ENCODE results near the gene MEAF6.

Gene MEAF6

DNA sequence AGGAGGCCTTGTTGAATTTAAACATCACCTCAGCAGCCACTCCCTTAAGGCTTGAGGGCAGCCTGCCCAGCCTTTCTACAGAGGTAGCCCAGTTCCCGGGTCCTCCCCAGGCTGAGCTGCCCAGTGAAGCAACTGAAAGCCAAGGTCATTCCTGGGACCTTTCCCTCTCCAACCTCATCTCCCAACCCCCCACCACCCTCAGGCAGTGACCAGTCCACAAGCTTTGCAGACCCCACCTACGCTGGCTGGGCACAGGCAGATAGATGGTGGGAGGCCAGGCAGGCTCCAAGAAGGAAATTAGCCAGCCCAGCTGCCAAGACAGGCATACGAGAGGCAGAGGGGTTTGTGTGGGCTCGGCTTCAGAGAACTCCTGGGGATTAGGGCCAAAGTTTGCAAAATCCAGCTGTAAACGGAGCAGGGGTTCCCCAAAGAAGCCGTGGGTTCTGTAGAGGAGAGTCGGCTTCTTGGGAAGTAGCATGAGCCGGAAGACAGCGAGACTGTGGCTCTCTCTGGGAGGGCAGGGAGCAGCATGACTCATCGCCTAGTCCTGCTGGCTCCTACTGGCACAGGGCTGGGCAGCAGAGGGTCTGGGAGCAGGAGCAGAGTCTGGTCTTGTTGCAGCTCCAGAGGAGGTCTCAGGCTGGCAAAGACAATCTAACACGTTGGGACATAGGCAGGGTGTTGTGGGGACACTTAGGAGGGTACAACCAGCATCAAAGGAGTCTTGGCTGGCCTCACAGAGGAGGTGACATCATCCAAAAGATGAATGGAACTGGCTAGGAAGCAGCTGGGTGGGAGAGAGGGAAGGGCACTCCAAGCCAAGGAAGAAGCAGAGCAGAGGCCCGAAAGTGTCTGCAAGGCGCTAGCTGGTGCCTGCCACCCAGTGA is 43.0 kb downstream of the MEAF6 start:
- DNase-seq = no peak

DNA sequence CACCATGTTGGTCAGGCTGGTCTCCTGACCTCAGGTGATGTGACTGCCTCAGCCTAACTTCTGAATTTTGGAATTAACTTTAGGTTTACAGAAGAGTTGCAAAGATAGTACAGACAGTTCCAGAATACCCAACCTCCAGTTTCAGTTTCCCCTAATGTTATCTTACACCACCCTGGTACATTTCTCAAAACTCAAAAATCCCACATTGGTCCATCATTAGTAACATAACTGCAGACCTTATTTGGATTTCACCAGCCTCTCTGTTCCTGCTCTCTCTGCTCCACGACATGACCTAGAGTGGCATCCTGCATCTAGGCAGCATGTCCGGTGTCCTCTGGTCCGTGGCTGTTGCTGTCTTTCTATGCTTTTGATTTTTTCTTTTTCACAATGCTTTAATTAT is 45.2 kb downstream of the MEAF6 start:
- DNase-seq = no peak

DNA sequence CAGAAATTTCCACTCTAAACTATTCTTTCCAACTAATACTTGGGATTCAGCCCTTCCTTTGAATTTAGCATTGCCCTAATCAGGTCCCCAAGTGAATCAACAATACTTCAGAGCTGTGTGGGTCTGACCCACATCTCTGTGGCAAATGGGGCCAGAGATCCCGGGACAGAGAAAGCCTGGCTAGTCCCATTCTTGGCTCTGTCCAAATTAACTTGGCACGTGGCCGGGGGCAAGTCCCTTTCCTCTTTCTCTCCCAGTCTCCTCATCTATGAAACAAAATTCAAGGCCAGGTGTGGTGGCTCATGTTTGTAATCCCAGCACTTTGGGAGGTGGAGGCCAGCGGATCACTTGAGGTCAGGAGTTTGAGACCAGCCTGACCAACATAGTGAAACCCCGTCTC is 46.5 kb downstream of the MEAF6 start:
- no peak for DNase-seq

DNA sequence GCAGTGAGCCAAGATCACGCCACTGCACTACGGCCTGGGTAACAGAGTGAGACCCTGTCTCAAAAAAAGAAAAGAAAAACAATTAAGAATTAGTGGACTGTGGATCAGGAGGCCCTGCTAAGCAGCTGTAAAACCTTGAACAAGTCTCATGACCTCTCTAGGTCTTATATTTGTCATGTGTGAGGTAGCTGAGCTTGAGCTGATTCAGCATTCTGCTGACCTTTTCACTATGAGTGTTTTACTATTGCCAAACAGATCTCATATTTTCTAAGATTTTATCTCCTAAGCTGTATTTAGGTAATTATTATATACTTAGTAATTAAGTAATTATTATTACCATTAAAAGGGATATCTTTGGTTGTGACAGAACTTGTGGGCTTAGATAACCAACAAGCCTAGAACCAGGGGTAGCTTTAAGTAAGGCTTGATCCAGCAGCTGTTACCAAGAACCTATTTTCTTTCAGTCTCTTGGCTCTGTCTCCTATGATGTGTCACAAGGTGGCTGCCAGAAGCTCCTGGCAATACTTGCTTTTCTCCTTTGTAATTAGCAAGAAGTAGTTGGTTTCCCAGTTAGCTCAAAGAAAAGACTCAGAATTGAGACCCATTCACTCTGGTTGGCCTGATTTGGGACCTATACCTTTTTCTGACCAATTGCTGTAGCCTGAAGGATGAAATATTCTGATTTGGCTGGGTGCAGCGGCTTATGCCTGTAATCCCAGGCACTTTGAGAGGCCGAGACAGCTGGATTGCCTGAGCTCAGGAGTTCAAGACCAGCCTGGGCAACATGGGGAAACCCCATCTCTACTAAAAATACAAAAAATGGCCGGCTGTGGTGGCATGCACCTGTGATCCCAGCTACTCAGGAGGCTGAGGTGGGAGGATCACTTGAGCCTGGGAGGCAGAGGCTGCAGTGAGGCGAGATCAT is 48.7 kb downstream of the MEAF6 start:
- no peak for DNase-seq

DNA sequence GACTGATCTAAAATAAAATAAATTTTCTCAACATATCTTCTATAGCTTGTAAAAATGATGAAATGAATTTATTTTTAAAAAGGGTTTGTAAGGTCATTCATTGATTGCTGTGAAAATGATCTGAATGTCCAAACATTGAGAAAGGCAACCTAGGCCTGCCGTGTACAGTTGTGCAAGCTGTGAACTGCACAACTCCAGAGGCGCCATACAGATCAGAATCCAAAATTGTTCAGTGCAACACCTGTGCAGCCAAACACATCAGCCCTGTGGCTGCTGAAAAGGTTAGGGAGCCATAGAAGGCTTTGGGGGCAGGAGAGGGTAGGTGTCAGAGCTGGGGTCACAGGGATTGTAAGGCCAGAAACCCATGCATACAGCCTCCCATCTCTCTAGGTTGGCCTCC is 50.1 kb downstream of the MEAF6 start:
- no peak for DNase-seq

DNA sequence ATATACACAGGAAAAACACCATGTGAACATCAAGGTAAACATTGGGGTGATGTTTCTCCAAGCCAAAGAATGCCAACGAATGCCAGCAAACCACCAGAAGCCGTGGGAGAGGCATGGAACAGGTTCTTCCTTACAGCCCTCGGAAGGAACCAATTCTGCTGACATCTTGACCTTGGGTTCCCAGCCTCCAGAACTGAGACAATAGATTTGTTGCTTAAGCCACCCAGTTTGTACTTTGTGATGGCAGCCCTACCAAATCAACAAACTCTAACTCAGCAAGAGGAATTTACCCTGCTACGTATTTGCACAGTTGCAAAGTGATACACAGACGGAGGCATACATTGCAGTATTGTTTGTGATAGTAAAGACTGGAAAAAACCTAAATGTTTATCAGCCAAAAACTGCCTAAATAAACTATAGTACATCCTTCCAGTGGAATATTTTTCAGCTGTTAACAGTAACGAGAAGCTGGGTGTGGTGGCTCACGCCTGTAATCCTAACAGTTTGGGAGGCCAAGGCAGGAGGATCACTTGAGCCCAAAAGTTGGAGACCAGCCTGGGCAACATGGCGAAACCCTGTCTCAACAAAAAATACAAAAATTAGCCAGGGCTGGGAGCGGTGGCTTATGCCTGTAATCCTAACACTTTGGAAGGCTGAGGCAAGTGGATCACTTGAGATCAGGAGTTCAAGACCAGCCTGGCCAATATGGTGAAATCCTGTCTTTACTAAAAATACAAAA is 52.7 kb downstream of the MEAF6 start:
- no peak for DNase-seq

DNA sequence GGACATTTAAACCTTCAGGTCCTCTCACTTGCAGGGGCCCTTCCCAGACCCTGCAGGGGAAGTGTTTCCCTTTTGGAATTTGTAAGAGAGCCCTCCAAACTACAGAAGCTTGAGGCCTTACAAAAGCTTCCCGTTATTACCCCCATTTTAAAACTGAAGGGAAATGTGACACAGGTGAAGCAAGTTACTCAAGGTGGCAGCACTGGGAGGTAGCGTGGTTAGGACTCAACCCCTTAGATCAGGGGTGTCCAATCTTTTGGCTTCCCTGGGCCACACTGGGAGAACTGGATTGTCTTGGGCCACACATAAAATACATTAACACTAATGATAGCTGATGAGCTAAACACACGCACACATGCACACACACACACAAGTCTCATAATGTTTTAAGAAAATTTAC is 56.0 kb downstream of the MEAF6 start:
- DNase-seq = no peak

DNA sequence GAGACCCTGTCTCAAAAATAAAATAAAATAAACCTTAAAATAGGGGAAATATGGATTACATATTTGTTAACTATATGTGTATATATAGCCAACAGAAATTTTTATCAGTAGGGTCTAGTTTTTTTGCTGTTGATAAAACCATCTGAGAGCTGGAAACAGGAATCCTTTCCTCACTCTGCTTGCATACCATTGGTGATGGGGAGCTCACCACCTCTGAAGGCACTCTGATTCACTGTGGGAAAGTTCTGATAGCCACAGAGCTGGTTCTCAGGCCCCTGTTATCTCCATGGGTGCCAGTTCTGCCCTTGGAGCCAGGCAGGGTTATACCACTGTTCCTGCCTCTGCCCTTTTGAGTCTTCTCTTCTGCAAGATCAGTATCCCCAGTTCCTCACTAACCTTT is 58.0 kb downstream of the MEAF6 start:
- DNase-seq = no peak

DNA sequence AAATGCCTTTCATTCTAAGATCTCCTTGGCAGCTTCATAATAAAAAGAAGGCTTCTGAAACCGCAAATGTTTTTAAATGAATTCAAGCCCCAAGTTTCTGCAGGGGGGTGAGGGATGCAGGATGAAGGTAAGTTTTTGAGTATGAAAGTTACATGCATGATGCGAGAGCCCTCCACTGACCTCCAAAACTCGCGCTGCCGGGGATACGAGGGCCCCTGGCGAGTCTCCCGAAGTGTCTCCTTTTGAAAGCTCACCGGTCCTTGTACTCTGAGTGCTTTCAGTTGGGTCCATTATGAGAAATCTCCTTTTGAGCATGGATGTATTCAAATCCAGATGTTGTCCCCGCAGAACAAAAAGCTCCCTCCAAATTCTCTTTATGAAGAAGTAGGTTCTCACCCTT is 59.0 kb downstream of the MEAF6 start:
- DNase-seq = no peak

DNA sequence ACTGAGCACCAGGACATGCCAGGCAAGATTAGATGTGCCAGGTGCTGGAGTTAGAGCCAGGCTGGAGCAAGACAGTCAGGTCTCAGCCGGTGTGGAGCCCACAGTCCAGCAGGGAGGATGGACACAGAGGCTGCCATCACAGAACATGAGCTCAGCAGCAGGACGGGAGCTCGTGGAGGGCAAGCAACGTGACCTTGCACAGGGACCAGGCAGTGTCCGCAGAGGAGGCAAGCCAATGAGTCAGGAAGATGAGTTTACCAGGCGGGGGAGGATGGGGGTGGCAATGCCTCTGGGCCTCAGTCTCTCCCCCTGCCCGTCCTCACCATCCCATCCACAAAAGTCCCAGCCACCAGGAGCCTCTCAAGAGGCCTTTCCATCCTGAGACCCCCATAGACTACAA is 60.9 kb downstream of the MEAF6 start:
- no peak for DNase-seq

DNA sequence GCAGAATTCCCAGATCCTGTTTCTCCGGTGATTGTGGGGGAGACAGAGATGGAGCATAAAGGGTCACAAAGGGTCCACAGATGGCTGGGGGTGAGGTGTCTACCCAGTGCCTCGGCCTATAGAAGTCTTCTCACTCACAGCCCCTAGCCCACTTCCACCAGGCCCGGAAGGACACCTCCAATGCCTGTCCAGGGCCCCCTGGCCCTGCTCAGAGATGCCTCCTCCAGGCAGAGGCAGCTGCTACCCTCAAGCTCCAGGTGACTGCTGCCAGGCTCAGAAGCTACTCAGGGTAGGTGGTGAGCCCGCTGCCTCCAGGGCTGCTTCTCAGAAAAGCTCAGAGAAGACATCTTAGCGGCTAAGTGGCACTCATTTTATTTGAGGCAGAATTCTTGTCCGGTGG is 62.1 kb downstream of the MEAF6 start:
- DNase-seq = no peak

DNA sequence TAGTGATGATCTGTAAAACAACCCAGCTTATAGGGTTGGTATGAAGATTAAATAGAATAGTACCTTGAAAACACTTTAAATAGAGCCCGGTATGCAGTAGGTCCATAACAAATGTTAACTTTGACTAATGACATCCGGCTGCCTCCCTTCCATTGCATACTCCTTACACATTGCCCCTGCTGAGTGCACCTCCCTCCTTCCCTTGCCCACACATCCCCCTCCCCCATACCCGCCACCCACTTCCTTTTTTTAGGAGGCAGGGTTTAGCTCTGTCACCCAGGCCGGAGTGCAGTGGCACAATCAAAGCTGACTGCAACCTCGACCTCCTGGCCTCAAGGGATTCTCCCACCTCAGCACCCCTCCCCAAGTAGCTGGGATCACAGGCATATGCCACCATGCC is 64.6 kb downstream of the MEAF6 start:
- DNase-seq = peak; percentile 50

DNA sequence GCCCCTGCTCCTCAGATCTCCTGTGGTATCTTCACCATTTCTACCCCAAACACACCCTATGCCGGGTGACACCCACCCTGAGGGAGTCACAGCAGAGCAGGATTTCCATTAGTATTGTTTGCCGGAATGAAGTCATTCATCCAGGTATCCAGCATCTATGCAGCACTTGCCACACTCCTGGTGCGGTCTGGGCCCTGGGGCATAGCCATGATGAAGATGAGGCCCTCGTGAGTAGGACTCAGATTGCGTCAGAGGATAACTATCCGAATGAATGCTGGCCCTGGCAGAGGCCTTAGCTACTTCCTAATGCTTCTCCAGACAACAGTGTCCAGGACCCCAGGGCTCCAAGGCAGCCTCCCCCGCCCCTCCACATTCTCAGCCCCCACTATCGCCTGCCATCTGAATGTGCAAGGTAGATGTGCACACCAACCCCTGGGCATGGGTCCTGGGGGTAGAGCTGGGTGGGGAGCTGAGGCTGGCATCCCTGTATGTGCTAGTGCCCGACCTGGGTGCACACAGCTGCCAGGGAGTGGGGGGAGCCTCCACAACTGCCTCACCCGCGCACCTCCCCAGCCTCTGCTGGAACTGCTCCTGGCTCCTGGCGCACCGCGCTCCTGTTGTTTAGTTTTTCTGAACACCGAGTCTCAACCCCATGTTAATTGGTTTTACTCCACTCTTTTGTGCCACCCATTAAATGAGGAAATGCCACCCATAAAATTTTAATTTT is 65.7 kb downstream of the MEAF6 start:
- DNase-seq = no peak

DNA sequence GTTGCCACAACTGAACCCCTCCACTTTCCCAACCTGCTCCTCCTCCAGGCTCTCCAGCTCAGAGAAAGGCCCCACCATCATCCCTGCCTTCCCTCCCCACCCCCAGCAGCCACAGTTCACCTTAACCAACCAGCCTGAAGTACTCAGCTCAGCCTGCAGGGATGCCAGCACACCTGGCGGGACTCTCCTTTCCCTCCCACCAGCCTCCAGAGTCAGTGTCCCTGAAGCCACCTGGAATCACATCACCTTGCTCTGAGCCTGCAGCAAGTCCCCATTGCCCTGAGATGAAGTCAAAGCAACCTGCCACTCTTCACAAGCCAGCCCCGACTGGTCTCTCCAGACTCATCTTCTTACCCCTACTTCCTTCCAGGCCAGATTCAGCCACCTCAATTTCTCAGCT is 66.4 kb downstream of the MEAF6 start:
- DNase-seq = no peak

DNA sequence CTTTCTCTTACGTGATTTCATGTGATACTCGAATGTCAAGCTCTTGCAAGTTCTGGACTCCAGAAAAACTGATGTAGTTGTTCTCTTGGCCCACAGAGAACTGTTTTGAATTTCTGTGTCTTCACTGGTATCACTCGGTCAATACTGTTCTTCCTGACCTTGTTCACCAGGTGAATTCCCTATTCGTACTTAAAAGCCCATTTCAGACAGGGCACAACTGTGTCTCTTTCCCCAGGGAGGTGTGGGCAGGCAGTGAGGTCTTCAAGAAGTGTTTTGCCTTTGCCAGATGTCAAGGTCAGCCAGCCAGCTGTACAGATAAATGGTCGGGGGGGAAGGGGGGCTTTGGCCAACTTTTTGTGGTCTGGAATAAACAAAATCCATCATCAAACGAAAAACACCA is 67.7 kb downstream of the MEAF6 start:
- no peak for DNase-seq

DNA sequence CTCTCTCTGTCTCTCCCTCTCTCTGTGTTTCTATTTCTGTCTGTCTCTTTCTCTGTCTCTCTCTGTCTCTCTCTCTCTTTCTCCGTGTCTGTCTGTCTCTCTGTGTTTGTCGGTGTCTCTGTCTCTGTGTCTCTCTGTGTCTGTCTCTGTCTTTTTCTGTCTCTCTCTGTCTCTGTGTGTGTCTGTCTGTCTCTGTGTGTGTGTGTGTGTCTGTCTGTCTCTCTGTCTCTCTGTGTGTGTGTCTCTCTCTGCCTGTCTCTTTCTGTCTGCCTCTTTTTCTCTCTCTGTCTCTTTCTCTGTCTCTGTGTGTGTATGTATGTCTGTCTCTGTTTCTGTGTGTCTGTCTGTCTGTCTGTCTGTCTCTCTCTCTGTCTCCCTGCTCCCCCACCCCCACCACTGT is 71.9 kb downstream of the MEAF6 start:
- no peak for DNase-seq
